ENCODE results near the gene HSPBAP1. TPM values are rescaled to one million over a fixed set of nuclear protein-coding genes. Genes with fewer than 3 reads are reported as not detected.
"Not testable (repeated sequence)": the region's sequence is repeated elsewhere in the genome, so short reads cannot be mapped to it uniquely, and the experiment has no call there.

The HSPBAP1 gene
- total RNA-seq, 1 experiment from 2014 or later, result 6.4 TPM

- POLR2A ChIA-PET (ENCODE audit: unreplicated experiment), result no interaction called here
- peak; percentile 85 for DNase-seq
- CTCF ChIA-PET, result interaction anchor here (0.6 to 1.2 kb wide), 7 partner anchors 10 to 273 kb away, joined by 3 to 8 read pairs (median 5); no protein-coding TSS in a partner anchor
Measured at GRCh38 chr3:122754929-122755328, 38.7 kb downstream of the HSPBAP1 start.

GRCh38 chr3:122748347-122748746, 45.3 kb downstream of the HSPBAP1 start:
- H3K4me2 ChIP-seq (ENCODE audit: low read length), result no peak overlapping the region
- CTCF ChIA-PET, result no interaction called here
- no peaks in the 10 kb centered on the region for H3K79me2 ChIP-seq (ENCODE audit: low read length)
- H3K9me2 ChIP-seq (replicated peaks; ENCODE audit: low read length), result no peaks in the 10 kb centered on the region
- 0 out of 2 replicates have a peak, but pooled peaks cover 4% of the 10 kb centered on the region for H3K4me1 ChIP-seq (ENCODE audit: insufficient read depth, low read length)
- no peaks in the 10 kb centered on the region for H3K27me3 ChIP-seq (ENCODE audit: low read length)
- ATAC-seq (no peak), DNase-seq (no peak)
- H3F3A ChIP-seq (ENCODE audit: low read length, unreplicated experiment), result no peaks in the 10 kb centered on the region
- H2AFZ ChIP-seq (ENCODE audit: low read length), result no peak overlapping the region
- intact Hi-C loops (cut with micrococcal nuclease), result no loop called here
- H3K9me3 ChIP-seq (ENCODE audit: low read length), result no peaks in the 10 kb centered on the region
- no peak for TF ChIP-seq EZH2phosphoT487 (IDR thresholded peaks at IDR 0.05; ENCODE audit: borderline replicate concordance, low read length)
- TF ChIP-seq CTCF (conservative IDR thresholded peaks at IDR 0.05; ENCODE audit: low read depth, low read length), result no peak
- no peak for TF ChIP-seq EZH2 (IDR thresholded peaks at IDR 0.05; ENCODE audit: low read length, unreplicated experiment)
- no peaks in the 10 kb centered on the region; the same call in 1 of the 2 replicates for H3K36me3 ChIP-seq (ENCODE audit: low read depth, low read length)
- no peak overlapping the region for H3K4me3 ChIP-seq (ENCODE audit: low read length)
- H3K9ac ChIP-seq (ENCODE audit: low read length), result no peak overlapping the region
- BruUV-seq (replicated peaks), result no TSS peak
- no peak overlapping the region for H3K27ac ChIP-seq (ENCODE audit: low read length)
- POLR2A ChIA-PET (ENCODE audit: unreplicated experiment), result no interaction called here
- no peaks in the 10 kb centered on the region for H4K20me1 ChIP-seq (ENCODE audit: low read length)

More at GRCh38 chr3:122754929-122755328, 38.7 kb downstream of the HSPBAP1 start:
- no peak overlapping the region for H3K9ac ChIP-seq (ENCODE audit: low read length)
- H3K36me3 ChIP-seq (ENCODE audit: low read depth, low read length), result no peaks in the 10 kb centered on the region
- ATAC-seq, result peak; percentile 96
- TF ChIP-seq EZH2phosphoT487 (IDR thresholded peaks at IDR 0.05; ENCODE audit: borderline replicate concordance, low read length) (no peak), CTCF (conservative IDR thresholded peaks at IDR 0.05; ENCODE audit: low read depth, low read length) (peak; percentile 97)
- no peak overlapping the region for H3K4me3 ChIP-seq (ENCODE audit: low read length)
- H2AFZ ChIP-seq (ENCODE audit: low read length), result no peak overlapping the region
- BruUV-seq (replicated peaks), result no TSS peak
- H4K20me1 ChIP-seq (ENCODE audit: low read length), result no peaks in the 10 kb centered on the region
- intact Hi-C loops (cut with micrococcal nuclease), result loop anchor here (1.0 to 10.0 kb wide), 4 partner anchors 37 to 273 kb away; partner anchors contain the start of gene HSPBAP1
- no peak overlapping the region for H3K4me2 ChIP-seq (ENCODE audit: low read length)
- H3K79me2 ChIP-seq (ENCODE audit: low read length), result no peaks in the 10 kb centered on the region
- H3K27me3 ChIP-seq (ENCODE audit: low read length), result no peaks in the 10 kb centered on the region
- no peaks in the 10 kb centered on the region for H3K9me3 ChIP-seq (ENCODE audit: low read length)
- H3K27ac ChIP-seq (ENCODE audit: low read length), result no peak overlapping the region
- no peaks in the 10 kb centered on the region for H3K9me2 ChIP-seq (replicated peaks; ENCODE audit: low read length)
- no peaks in the 10 kb centered on the region for H3F3A ChIP-seq (ENCODE audit: low read length, unreplicated experiment)
- no peaks in the 10 kb centered on the region for H3K4me1 ChIP-seq (ENCODE audit: insufficient read depth, low read length)

- H3K4me3 ChIP-seq (ENCODE audit: low read length); H3F3A ChIP-seq (ENCODE audit: low read length, unreplicated experiment); H3K79me2 ChIP-seq (ENCODE audit: low read length); H2AFZ ChIP-seq (ENCODE audit: low read length); H4K20me1 ChIP-seq (ENCODE audit: low read length); POLR2A ChIA-PET (ENCODE audit: unreplicated experiment); H3K9me2 ChIP-seq (replicated peaks; ENCODE audit: low read length); H3K27ac ChIP-seq (ENCODE audit: low read length); DNase-seq; H3K36me3 ChIP-seq (ENCODE audit: low read depth, low read length); H3K4me1 ChIP-seq (ENCODE audit: insufficient read depth, low read length); H3K27me3 ChIP-seq (ENCODE audit: low read length); H3K9me3 ChIP-seq (ENCODE audit: low read length); H3K4me2 ChIP-seq (ENCODE audit: low read length); CTCF ChIA-PET; BruUV-seq (replicated peaks); H3K9ac ChIP-seq (ENCODE audit: low read length); ATAC-seq; intact Hi-C loops (cut with micrococcal nuclease): not testable (repeated sequence)
Measured at GRCh38 chr3:122747295-122747694, 46.3 kb downstream of the HSPBAP1 start.

Data from PC-3 (cell line).